NOMO-1 (cell line): ENCODE data around the gene NR4A2.
"Not testable (repeated sequence)": the region's sequence is repeated elsewhere in the genome, so short reads cannot be mapped to it uniquely, and the experiment has no call there.

Source experiments
- DNase-seq, 2 experiments: peaks; one replicate each; lab custom pipeline; 2025; ENCODE audit not compliant: unreplicated experiment in 2 of 2; lab: John Stamatoyannopoulos, UW

The NR4A2 gene

DNA sequence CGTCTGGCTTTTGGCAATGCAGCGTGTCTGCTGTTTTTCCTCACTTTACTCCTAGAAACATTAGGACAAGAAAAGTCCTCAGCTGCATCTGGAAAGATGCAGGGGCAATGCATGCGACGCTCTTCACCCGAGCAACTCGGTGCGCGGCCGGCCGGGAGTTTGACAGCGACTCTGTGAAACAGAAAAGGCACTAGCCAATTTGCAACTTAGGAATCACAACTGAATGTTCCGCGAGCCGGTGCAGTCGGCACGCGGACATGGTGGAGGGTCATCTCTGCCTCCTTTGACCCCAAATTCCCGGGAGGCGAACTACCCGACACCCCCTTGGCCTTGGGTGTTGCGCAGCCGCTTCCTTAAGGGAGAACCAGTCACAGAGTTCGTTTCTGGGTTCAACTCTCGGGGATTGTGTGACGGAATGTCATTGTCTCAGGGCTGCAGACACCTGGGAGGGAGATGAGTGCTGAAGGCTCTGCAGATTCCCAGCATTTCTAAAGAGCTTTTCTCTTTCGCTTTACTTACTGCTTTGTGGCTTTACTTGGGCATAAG is 9.8 kb downstream of the NR4A2 start:
- no peak for DNase-seq

- peak in 1 of 2 experiments; percentile 9 for DNase-seq
Observed at GRCh38 chr2:156322051-156322685, 10.4 kb downstream of the NR4A2 start.

DNA sequence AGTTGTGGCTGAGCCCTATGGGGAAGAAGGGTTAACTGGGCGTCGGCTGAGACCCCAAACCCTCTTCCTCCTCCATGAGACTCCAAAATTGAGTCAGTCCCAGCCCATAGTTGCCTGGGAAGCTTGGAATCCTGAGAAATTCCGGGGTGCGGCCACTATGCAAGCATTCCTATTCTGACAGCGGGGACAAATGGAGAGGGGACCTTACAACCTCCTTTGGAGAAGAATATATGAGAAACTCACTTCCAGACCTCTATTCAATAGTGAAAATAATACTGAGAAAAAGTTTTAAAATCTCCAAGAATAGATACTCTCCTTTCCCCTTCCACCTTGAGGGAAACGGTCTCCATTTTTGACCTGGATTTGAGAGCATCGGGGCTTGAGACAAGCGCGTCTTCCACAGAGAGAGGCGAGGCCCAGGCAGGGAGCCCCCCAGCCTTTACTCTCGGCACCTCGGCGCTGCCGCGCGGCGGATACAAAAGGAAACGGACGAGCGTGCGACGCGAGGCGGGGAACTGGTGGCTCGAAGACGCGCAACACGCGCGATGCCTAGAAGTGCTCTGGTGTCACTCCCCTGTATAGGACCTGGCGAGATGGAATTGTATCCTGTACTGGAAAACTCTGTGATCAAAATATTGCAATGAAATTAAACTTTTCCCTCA is 11.1 kb downstream of the NR4A2 start:
- peak; percentile 18 to 33 for DNase-seq

DNA sequence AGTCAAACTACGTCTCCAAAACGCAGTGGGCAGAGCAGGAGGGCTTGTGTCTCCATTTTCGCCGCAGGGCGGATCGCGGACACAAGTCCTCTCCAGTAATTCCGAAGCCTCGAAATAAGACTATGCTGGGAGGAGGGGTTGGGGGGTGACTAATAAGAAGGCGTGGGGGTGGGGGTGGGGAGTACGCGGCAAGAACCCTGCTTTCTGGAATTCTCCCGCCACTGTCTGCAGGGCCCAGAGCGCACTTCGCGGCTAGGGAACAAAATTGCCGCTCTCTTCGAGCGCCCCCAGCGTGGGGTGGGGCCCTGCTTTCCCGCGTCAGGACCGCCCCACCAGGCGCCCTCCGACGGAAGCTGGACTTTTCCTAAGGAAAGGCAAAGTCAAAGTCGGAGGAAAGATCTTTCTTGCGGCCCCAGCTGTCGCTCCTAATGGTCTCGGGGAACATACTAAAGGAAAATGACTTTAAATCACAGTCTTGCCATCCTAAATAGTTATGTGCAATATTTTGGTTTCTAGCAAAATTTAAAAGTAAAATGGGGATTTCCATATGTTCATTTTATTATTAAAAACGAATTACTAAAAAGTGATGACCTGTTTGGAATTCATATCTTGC is 11.9 kb downstream of the NR4A2 start:
- no peak for DNase-seq

DNA sequence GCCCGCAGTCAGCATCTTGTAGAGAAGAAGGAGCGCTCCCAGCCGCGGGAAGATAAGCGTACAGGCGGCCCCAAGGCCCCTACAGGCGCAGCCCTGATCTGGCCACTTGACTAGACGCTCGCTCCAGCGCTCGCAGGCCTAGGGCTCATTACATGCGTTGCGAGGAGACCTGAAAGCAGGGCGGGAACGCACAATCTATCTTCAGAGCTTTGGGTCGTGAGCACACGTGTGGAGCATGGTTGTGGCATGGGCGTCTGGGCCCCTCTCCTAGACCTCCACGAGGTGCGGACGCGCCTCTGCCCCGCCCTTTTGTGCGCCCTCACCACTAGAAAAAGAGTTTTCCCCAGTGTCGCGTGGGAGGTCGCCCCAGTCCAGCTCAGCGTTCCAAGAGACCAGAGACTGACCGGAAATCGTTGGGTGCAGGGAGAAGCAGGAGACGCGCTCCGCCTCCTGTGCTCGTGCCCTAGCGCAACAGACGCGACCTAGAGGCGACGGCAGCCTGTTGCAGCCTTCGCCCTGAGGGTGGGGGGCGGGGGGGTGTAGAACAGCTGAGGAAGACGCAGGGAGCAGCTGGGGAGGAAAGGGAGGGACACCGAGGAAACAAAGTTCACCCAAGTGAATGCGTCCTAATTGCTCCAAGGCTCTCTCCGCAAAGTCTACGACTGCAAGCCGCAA is 12.6 kb downstream of the NR4A2 start:
- no peak for DNase-seq

GRCh38 chr2:156317631-156318030 is 14.9 kb downstream of the NR4A2 start:
- no peak for DNase-seq

- DNase-seq = no peak
Observed at GRCh38 chr2:156311976-156312375, 20.5 kb downstream of the NR4A2 start.

DNA sequence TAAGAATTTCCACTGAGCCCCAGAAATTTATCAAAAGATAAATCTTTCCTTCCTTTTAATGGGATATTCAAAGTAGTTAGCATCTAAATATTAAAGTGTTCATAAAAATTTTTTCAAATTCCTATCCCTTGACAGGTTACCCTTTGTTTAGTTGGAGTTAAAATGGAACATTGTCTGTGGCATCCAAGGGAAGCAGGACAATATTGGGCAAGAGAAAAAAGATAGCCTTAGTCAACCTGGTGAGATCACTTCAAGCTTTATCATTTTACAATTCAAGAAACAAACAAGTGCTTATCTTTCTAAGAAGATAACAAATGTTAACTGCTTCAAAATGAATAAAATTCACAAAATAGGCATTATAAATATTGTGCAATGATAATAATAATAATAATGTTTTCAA is 21.7 kb downstream of the NR4A2 start:
- DNase-seq = no peak

- DNase-seq = no peak
Observed at GRCh38 chr2:156309917-156310316, 22.6 kb downstream of the NR4A2 start.

GRCh38 chr2:156309167-156309566 is 23.4 kb downstream of the NR4A2 start:
- DNase-seq = peak; percentile 12 to 46

DNA sequence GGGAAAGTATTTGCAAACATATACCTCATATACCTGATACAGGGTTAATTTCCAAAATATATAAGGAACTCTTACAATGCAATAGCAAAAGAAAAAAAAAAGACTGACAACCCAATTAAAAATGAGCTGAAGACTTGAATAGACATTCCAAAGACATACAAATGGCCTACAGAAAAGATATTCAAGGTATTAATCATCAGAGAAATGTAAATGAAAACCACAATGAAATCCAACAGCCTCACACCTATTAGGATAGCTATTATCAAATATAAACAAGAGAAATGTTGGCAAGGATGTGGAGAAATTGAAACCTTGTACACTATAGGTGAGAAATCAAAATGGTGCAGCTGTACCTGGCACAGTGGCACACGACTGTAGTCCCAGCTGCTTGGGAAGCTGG is 25.7 kb downstream of the NR4A2 start:
- DNase-seq = no peak

DNA sequence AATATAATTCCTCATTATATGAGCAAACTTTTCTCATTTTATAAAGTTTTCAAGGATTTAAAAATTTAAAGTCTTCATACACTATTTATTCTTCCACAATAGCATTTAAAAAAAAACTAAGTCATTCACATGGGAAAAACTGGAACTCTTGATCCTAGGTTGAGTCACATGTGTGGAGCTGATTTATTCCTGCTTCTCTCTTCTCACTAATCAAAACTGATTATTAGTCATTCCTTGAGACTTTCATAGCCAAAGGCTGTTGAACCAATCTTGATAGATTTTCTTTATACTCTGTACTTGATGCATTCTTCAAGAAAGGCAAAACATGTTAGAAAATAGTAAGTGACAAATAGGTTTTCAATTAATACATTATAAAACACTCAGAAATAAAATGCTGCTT is 27.4 kb downstream of the NR4A2 start:
- no peak for DNase-seq

DNA sequence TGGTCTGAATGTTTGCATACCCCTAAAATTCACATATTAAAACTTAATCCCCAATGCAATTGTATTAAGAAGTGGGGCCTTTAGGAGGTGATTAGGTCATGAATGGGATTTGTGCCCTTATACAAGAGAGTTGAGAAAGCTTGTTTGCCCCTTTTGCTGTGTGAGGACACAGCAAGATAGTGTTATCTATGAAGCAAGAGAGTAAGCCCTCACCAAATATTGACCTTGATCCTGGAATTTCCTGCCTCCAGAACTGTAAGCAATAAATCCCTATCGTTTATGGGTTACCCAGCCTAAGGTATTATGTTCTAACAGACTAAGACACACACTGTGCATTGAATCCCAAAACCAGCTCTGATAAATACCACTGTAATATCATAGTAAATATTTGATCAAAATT is 32.2 kb downstream of the NR4A2 start:
- no peak for DNase-seq

GRCh38 chr2:156294945-156295580 is 37.5 kb downstream of the NR4A2 start:
- no peak for DNase-seq

DNA sequence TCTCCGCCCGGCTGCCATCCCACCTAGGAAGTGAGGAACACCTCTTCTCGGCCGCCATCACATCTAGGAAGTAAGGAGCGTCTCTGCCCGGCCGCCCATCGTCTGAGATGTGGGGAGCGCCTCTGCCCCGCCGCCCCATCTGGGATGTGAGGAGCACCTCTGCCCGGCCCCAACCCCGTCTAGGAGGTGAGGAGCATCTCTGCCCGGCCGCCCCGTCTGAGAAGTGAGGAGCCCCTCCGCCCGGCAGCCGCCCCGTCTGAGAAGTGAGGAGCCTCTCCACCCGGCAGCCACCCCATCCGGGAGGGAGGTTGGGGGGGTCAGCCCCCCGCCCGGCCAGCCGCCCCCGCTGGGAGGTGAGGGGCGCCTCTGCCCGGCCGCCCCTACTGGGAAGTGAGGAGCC is 39.1 kb downstream of the NR4A2 start:
- DNase-seq = not testable (repeated sequence)

DNA sequence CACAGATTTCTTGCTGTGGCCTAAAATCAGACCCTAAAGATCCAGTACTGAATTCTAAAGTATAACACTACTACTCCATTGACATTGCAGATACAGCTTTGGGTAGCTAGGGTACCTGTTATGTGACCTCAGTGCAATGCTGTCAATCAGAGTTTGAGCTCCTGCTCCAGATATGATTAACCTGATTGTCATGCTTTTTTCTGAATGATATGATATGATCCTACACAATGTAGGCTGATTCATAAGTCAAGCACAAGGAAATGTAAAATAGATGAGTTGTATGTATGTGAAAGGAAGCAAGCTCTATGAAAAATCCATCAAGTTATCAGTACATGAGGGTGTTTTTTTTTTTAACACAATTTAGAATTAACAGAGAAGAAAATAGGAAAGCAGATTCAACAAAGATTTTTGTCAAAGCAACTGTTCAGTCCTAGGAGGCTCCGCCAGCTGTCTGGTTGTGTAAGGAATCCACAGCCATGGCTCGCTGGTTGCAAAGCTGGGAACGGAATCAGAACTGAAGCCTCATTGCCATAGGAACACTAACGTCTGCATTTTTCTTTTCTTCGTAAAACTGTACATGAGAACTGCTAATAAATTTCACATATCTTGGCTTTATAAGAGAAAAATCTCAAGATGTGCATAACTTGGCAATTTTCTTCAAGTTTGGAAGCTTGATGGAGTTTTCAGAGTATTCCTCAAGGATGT is 52.9 kb downstream of the NR4A2 start:
- no peak for DNase-seq
